Measurements from ENCODE around the gene PLA2G5.

The PLA2G5 gene

GRCh38 chr1:20032425-20032824 is 37.6 kb upstream of the PLA2G5 start:
- Histone ChIP-seq H3F3A (ENCODE audit: control insufficient read depth, insufficient read depth) (no peaks in the 10 kb centered on the region), H3K36me3 (ENCODE audit: control insufficient read depth, low read length) (no peaks in the 10 kb centered on the region), H3K27me3 (ENCODE audit: control insufficient read depth, low read length) (peaks cover 7% of the 10 kb centered on the region; the same call in 1 of the 2 replicates), H3K9me3 (ENCODE audit: control insufficient read depth, insufficient read depth, low read length) (no peaks in the 10 kb centered on the region), H3K9me2 (replicated peaks; ENCODE audit: control insufficient read depth, low read length) (no peaks in the 10 kb centered on the region), H3K4me1 (ENCODE audit: control insufficient read depth, low read length) (no peaks in the 10 kb centered on the region), H4K20me1 (ENCODE audit: control insufficient read depth, insufficient read depth, low read depth, low read length) (no peaks in the 10 kb centered on the region), H3K27ac (ENCODE audit: low read depth, low read length) (no peak overlapping the region), H3K4me3 (ENCODE audit: low read length) (no peak overlapping the region), H3K79me2 (ENCODE audit: control insufficient read depth, low read length) (no peaks in the 10 kb centered on the region), H3K4me2 (ENCODE audit: low read length) (no peak overlapping the region)
- TF ChIP-seq EZH2phosphoT487 (IDR thresholded peaks at IDR 0.05; ENCODE audit: borderline replicate concordance, low read length): no peak
- no peak for TF ChIP-seq CTCF (IDR thresholded peaks at IDR 0.05; ENCODE audit: low read depth, low read length, poor library complexity, severe bottlenecking)

- no peaks in the 10 kb centered on the region for H3F3A ChIP-seq (ENCODE audit: control insufficient read depth, insufficient read depth)
- H3K27ac ChIP-seq (ENCODE audit: low read depth, low read length): no peak overlapping the region
- H3K4me3 ChIP-seq (ENCODE audit: low read length): no peak overlapping the region
- H3K4me2 ChIP-seq (ENCODE audit: low read length): no peak overlapping the region
- no peaks in the 10 kb centered on the region for H3K79me2 ChIP-seq (ENCODE audit: control insufficient read depth, low read length)
- H3K4me1 ChIP-seq (ENCODE audit: control insufficient read depth, low read length): no peaks in the 10 kb centered on the region
- H3K36me3 ChIP-seq (ENCODE audit: control insufficient read depth, low read length): no peaks in the 10 kb centered on the region
- no peaks in the 10 kb centered on the region for H3K9me2 ChIP-seq (replicated peaks; ENCODE audit: control insufficient read depth, low read length)
- H4K20me1 ChIP-seq (ENCODE audit: control insufficient read depth, insufficient read depth, low read depth, low read length): no peaks in the 10 kb centered on the region
- TF ChIP-seq EZH2phosphoT487 (IDR thresholded peaks at IDR 0.05; ENCODE audit: borderline replicate concordance, low read length): no peak
- no peak for TF ChIP-seq CTCF (IDR thresholded peaks at IDR 0.05; ENCODE audit: low read depth, low read length, poor library complexity, severe bottlenecking)
- no peaks in the 10 kb centered on the region for H3K9me3 ChIP-seq (ENCODE audit: control insufficient read depth, insufficient read depth, low read length)
- peaks cover 7% of the 10 kb centered on the region; the same call in 1 of the 2 replicates for H3K27me3 ChIP-seq (ENCODE audit: control insufficient read depth, low read length)
Measured at GRCh38 chr1:20033420-20033819, 36.6 kb upstream of the PLA2G5 start.

- H3K27ac ChIP-seq (ENCODE audit: low read depth, low read length): no peak overlapping the region
- no peak overlapping the region for H3K4me2 ChIP-seq (ENCODE audit: low read length)
- H3K9me3 ChIP-seq (ENCODE audit: control insufficient read depth, insufficient read depth, low read length): no peaks in the 10 kb centered on the region
- H3K36me3 ChIP-seq (ENCODE audit: control insufficient read depth, low read length): no peaks in the 10 kb centered on the region
- H3F3A ChIP-seq (ENCODE audit: control insufficient read depth, insufficient read depth): no peaks in the 10 kb centered on the region
- no peaks in the 10 kb centered on the region for H3K4me1 ChIP-seq (ENCODE audit: control insufficient read depth, low read length)
- no peak overlapping the region for H3K4me3 ChIP-seq (ENCODE audit: low read length)
- no peaks in the 10 kb centered on the region for H3K79me2 ChIP-seq (ENCODE audit: control insufficient read depth, low read length)
- no peak for TF ChIP-seq CTCF (IDR thresholded peaks at IDR 0.05; ENCODE audit: low read depth, low read length, poor library complexity, severe bottlenecking)
- no peaks in the 10 kb centered on the region for H3K9me2 ChIP-seq (replicated peaks; ENCODE audit: control insufficient read depth, low read length)
- no peaks in the 10 kb centered on the region for H4K20me1 ChIP-seq (ENCODE audit: control insufficient read depth, insufficient read depth, low read depth, low read length)
- peaks cover 7% of the 10 kb centered on the region; the same call in 1 of the 2 replicates for H3K27me3 ChIP-seq (ENCODE audit: control insufficient read depth, low read length)
Measured at GRCh38 chr1:20035114-20035513, 34.9 kb upstream of the PLA2G5 start.

GRCh38 chr1:20037877-20038276 is 32.1 kb upstream of the PLA2G5 start:
- Histone ChIP-seq H3K4me3 (ENCODE audit: low read length) (no peak overlapping the region), H3K27me3 (ENCODE audit: control insufficient read depth, low read length) (peaks cover 7% of the 10 kb centered on the region; the same call in 1 of the 2 replicates), H4K20me1 (ENCODE audit: control insufficient read depth, insufficient read depth, low read depth, low read length) (no peaks in the 10 kb centered on the region), H3F3A (ENCODE audit: control insufficient read depth, insufficient read depth) (no peaks in the 10 kb centered on the region), H3K36me3 (ENCODE audit: control insufficient read depth, low read length) (no peaks in the 10 kb centered on the region), H3K9me3 (ENCODE audit: control insufficient read depth, insufficient read depth, low read length) (no peaks in the 10 kb centered on the region), H3K9me2 (replicated peaks; ENCODE audit: control insufficient read depth, low read length) (no peaks in the 10 kb centered on the region), H3K4me1 (ENCODE audit: control insufficient read depth, low read length) (no peaks in the 10 kb centered on the region), H3K27ac (ENCODE audit: low read depth, low read length) (no peak overlapping the region), H3K4me2 (ENCODE audit: low read length) (no peak overlapping the region), H3K79me2 (ENCODE audit: control insufficient read depth, low read length) (no peaks in the 10 kb centered on the region)
- no peak for TF ChIP-seq CTCF (IDR thresholded peaks at IDR 0.05; ENCODE audit: low read depth, low read length, poor library complexity, severe bottlenecking)
- no peak for TF ChIP-seq EZH2phosphoT487 (IDR thresholded peaks at IDR 0.05; ENCODE audit: borderline replicate concordance, low read length)
